ENCODE results near the gene SOX13. TPM values are rescaled to one million over a fixed set of nuclear protein-coding genes. Genes with fewer than 3 reads are reported as not detected.

Gene SOX13
- total RNA-seq, 4 donors from 2014 or later = 15.7 to 139 (median 37.9) TPM

DNA sequence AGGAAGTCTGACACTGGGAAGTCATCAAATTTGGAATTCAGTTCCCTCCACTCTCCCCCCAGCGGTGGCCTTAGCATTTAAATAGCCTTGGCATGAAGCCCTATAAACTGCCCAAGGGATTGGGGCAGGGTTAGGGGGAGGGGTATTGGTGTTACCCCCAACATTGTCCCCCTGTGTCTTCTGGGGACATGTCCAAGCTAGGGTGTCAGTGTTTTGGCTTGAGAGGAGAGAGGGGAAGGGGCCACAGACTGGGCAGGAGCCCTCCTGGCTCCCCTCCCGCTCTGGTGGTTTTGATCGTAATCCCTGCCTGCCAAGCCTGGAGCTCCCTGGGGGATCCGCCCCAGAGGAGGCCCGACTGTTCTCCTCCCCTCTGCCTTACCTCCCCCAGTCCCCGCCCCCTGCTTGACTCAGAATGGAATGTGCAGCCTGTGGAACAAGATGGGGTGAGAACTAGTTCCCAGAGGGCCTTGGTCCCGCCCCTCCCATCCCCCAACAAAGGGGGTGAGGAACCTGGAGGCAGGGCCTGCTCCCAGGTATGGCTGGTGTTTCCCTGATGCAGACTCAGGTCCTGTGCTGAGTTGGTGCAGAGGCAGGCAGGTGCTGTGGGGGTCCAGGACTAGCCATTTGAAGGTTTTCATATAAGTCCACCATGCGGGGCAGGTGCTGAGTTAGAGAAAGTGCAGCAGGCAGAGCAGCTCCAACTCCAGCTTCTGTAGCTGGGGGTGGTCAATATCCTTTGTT lies 7.4 kb downstream of the SOX13 start:
- intact Hi-C loops (cut with DNase I; ENCODE audit: low total_unique reads) = no loop called here
- Histone ChIP-seq H3K36me3 (no peaks in the 10 kb centered on the region), H3K4me3 (peak overlapping the region in 1 of 2 donors; percentile 7), H3K27me3 (no peaks in the 10 kb centered on the region), H3K9me3 (no peaks in the 10 kb centered on the region), H3K4me1 (peaks cover 24 to 61% of the 10 kb centered on the region in 2 donors), H3K27ac (peak overlapping the region; percentile 94 to 99)
- DNase-seq = peak; percentile 88 to 97
- TF ChIP-seq, protein P1, sequence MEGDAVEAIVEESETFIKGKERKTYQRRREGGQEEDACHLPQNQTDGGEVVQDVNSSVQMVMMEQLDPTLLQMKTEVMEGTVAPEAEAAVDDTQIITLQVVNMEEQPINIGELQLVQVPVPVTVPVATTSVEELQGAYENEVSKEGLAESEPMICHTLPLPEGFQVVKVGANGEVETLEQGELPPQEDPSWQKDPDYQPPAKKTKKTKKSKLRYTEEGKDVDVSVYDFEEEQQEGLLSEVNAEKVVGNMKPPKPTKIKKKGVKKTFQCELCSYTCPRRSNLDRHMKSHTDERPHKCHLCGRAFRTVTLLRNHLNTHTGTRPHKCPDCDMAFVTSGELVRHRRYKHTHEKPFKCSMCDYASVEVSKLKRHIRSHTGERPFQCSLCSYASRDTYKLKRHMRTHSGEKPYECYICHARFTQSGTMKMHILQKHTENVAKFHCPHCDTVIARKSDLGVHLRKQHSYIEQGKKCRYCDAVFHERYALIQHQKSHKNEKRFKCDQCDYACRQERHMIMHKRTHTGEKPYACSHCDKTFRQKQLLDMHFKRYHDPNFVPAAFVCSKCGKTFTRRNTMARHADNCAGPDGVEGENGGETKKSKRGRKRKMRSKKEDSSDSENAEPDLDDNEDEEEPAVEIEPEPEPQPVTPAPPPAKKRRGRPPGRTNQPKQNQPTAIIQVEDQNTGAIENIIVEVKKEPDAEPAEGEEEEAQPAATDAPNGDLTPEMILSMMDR (IDR thresholded peaks at IDR 0.05) = no peak
- peak; percentile 15 to 47 for TF ChIP-seq POLR2A (IDR thresholded peaks at IDR 0.05)

DNA sequence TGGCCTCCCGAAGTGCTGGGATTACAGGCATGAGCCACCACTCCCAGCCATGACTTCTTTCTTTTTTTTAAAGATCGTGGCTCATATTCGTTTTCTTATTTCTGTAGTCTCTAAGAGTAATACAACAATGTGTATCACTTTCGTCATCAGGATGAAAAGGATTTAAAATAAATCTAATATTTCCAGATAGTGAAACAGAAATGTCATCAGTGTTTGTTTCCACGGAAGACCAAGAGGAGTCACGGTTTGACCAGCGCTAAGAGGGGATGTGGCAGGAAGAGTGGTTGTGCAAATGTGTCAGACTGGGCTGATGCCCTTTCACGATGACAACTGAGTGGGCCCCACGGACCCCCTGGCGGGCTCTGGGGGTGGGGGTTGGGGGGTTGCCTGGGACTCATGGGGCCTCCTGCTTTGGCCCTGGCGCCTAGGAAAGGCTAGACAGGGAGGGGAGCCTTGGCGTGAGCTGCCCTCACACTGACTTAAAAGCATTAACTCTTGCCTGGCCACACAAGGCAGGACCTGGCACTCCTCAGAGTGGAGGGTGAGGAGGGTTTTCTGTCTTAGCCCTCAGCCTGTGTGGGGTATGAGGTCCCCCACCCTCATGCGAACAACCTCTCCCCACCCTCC lies 8.4 kb downstream of the SOX13 start:
- intact Hi-C loops (cut with DNase I; ENCODE audit: low total_unique reads) = no loop called here

DNA sequence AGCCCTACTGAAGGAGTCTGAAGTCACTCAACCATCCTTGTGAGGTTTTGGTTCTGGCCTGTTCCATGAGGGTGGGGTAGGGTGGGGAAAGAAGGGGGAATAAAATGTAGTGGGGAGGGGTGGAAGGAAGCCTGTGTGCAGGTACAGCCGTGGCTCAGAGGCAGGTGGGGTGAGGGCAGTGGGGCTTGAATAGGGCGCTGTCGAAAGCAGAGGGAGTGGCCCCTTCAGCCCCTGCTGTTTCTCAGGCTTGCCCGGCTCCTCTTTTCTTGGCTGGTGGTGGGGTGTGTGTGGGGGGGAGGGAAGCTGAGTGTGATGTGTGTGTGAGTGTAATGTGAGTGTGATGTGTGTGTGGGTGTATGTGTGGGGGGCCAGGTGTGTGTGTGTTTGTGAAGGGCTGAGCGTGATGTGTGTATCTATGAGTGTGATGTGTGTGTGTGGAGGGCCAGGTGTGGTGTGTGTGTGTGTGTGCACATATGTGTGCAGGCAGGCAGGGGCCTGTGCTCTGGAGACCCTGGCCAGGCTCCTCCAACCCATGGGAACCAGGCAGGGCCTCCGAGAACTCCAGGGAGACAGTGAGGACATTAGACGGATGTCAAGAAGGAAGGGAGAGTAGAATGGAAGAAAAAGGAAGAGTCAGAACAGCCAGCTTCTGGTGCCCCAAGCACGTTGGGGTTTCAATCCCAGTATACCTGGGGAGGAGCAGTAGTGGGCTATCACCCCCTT lies 9.0 kb downstream of the SOX13 start:
- Histone ChIP-seq H3K36me3 (no peaks in the 10 kb centered on the region), H3K4me3 (peak overlapping the region in 1 of 2 donors; percentile 24), H3K27me3 (no peaks in the 10 kb centered on the region), H3K4me1 (peaks cover 35 to 64% of the 10 kb centered on the region in 2 donors), H3K27ac (peak overlapping the region; percentile 94 to 99), H3K9me3 (no peaks in the 10 kb centered on the region)
- TF ChIP-seq, protein P1 (IDR thresholded peaks at IDR 0.05) = no peak
- TF ChIP-seq POLR2A (IDR thresholded peaks at IDR 0.05) = no peak
- intact Hi-C loops (cut with DNase I; ENCODE audit: low total_unique reads) = no loop called here
- DNase-seq = peak in 1 of 2 donors; percentile 32

More for the DNA sequence above, 8.4 kb downstream of the SOX13 start:
- Histone ChIP-seq H3K27me3 (no peaks in the 10 kb centered on the region), H3K4me3 (peak overlapping the region; percentile 7 to 24), H3K4me1 (peaks cover 28 to 64% of the 10 kb centered on the region in 2 donors), H3K27ac (peak overlapping the region; percentile 94 to 99), H3K36me3 (no peaks in the 10 kb centered on the region), H3K9me3 (no peaks in the 10 kb centered on the region)
- peak in 1 of 2 donors; percentile 42 for DNase-seq
- TF ChIP-seq, protein P1 (IDR thresholded peaks at IDR 0.05) = no peak
- TF ChIP-seq POLR2A (IDR thresholded peaks at IDR 0.05) = no peak

DNA sequence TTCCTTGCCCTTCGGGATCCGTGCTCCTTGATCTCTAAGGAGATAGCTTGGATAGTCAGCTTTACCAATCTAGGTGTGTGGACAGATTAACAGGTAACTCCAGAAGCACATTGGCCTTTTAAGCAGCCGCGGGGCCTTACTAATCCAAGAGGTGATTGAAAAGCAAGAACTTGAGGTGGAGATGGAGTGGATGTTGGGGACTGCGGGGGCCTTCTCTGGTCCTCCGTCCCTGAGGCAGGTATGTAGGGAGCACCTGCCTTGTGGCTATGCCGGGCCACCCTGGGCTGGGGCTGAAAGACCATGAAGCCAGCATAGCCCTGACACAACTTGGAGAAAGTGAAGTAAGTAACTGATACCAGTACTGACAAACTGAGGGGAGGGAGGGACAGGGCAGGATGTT lies 10.6 kb downstream of the SOX13 start:
- no peaks in the 10 kb centered on the region for H3K27me3 ChIP-seq
- no peak for TF ChIP-seq POLR2A (IDR thresholded peaks at IDR 0.05)
- TF ChIP-seq, protein P1 (IDR thresholded peaks at IDR 0.05) = no peak
- DNase-seq = no peak
- H3K36me3 ChIP-seq = no peaks in the 10 kb centered on the region
- H3K27ac ChIP-seq = peak overlapping the region; percentile 94 to 99
- no peaks in the 10 kb centered on the region for H3K9me3 ChIP-seq
- H3K4me3 ChIP-seq = no peak overlapping the region
- H3K4me1 ChIP-seq = peaks cover 40 to 63% of the 10 kb centered on the region in 2 donors
- intact Hi-C loops (cut with DNase I; ENCODE audit: low total_unique reads) = no loop called here

Data from uterus (tissue), 4 donors.